ENCODE results near the gene NPFFR1.

Gene NPFFR1

GRCh38 chr10:70312972-70313371 lies 29.2 kb upstream of the NPFFR1 start:
- DNase-seq (ENCODE audit: low spot score): no peak
- no peak for TF ChIP-seq CTCF (IDR thresholded peaks at IDR 0.05; ENCODE audit: extremely low read depth, missing control alignments)

GRCh38 chr10:70312249-70312648 lies 28.4 kb upstream of the NPFFR1 start:
- DNase-seq (ENCODE audit: low spot score): no peak
- no peak for TF ChIP-seq CTCF (IDR thresholded peaks at IDR 0.05; ENCODE audit: extremely low read depth, missing control alignments)

GRCh38 chr10:70311698-70312097 lies 27.9 kb upstream of the NPFFR1 start:
- no peak for DNase-seq (ENCODE audit: low spot score)
- TF ChIP-seq CTCF (IDR thresholded peaks at IDR 0.05; ENCODE audit: extremely low read depth, missing control alignments): no peak

DNA sequence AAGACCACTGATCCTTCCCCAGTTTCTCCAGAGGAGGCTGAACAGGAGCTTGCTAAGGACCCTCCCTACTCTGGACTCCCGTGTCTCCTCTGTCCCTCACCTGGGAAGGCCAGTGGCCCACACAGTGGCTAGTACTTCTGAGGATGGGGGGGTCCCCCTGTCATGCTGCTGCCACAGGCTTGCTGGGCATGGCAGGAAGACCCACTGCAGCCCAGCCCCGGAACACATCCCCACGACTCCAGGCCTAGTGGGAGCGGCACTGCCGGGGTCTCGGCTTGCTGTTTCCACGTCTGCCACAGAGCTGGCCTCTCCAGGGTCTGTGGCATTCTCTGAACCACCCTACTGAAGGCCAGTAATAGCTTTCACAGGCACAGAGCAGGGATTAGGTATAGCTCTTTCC lies 25.9 kb upstream of the NPFFR1 start:
- no peak for TF ChIP-seq CTCF (IDR thresholded peaks at IDR 0.05; ENCODE audit: extremely low read depth, missing control alignments)
- DNase-seq (ENCODE audit: low spot score): no peak

- DNase-seq (ENCODE audit: low spot score): no peak
- TF ChIP-seq CTCF (IDR thresholded peaks at IDR 0.05; ENCODE audit: extremely low read depth, missing control alignments): no peak
These were observed 24.6 kb upstream of the NPFFR1 start for GRCh38 chr10:70308121-70309060.

- no peak for TF ChIP-seq CTCF (IDR thresholded peaks at IDR 0.05; ENCODE audit: extremely low read depth, missing control alignments)
These were observed 23.2 kb upstream of the NPFFR1 start for GRCh38 chr10:70306886-70307520.

GRCh38 chr10:70306181-70306705 lies 22.4 kb upstream of the NPFFR1 start:
- no peak for TF ChIP-seq CTCF (IDR thresholded peaks at IDR 0.05; ENCODE audit: extremely low read depth, missing control alignments)
- DNase-seq (ENCODE audit: low spot score): no peak

More at GRCh38 chr10:70306886-70307520, 23.2 kb upstream of the NPFFR1 start:
- DNase-seq (ENCODE audit: low spot score): no peak
